ENCODE results near the gene SNX2.
"Not testable (repeated sequence)": the region's sequence is repeated elsewhere in the genome, so short reads cannot be mapped to it uniquely, and the experiment has no call there.

Gene SNX2

GRCh38 chr5:122844910-122845228 is 70.0 kb downstream of the SNX2 start:
- no peak for DNase-seq

- DNase-seq = peak; percentile 81
Measured at GRCh38 chr5:122845229-122846050, 70.6 kb downstream of the SNX2 start, which contains the start of gene SNX24. Gene SNX24, plus strand, starts transcription at chr5:122845613. Its CDS starts 21 bp downstream, at chr5:122845634.

- no peak for DNase-seq
Measured at GRCh38 chr5:122846051-122846550, 71.2 kb downstream of the SNX2 start.

- no peak for DNase-seq
Measured at GRCh38 chr5:122847687-122848081, 72.8 kb downstream of the SNX2 start.

- no peak for DNase-seq
Measured at GRCh38 chr5:122849771-122850170, 74.9 kb downstream of the SNX2 start.

GRCh38 chr5:122857538-122857937 is 82.7 kb downstream of the SNX2 start:
- not testable (repeated sequence) for DNase-seq

GRCh38 chr5:122858451-122858850 is 83.6 kb downstream of the SNX2 start:
- no peak for DNase-seq

- DNase-seq = no peak
Measured at GRCh38 chr5:122863240-122863639, 88.4 kb downstream of the SNX2 start.

GRCh38 chr5:122863721-122864120 is 88.8 kb downstream of the SNX2 start:
- DNase-seq = no peak

- DNase-seq = peak; percentile 19
Measured at GRCh38 chr5:122864400-122864799, 89.5 kb downstream of the SNX2 start.

GRCh38 chr5:122864842-122865241 is 90.0 kb downstream of the SNX2 start:
- no peak for DNase-seq

- no peak for DNase-seq
Measured at GRCh38 chr5:122870219-122870856, 95.5 kb downstream of the SNX2 start.

GRCh38 chr5:122871661-122872060 is 96.8 kb downstream of the SNX2 start:
- no peak for DNase-seq

GRCh38 chr5:122874179-122874875 is 99.4 kb downstream of the SNX2 start:
- no peak for DNase-seq

- DNase-seq = no peak
Measured at GRCh38 chr5:122877518-122877917, 102.6 kb downstream of the SNX2 start.

GRCh38 chr5:122879076-122879475 is 104.2 kb downstream of the SNX2 start:
- DNase-seq = no peak
